ENCODE measurements around the gene CERS4. TPM values are rescaled to one million over a fixed set of nuclear protein-coding genes. Genes with fewer than 3 reads are reported as not detected.
"Not testable (repeated sequence)": the region's sequence is repeated elsewhere in the genome, so short reads cannot be mapped to it uniquely, and the experiment has no call there.

Gene CERS4
- total RNA-seq, 1 donor from 2014 or later, result 81.5 TPM

GRCh38 chr19:8220481-8220880 is 11.3 kb downstream of the CERS4 start:
- Histone ChIP-seq H3K4me3 (no peak overlapping the region), H3K36me3 (no peaks in the 10 kb centered on the region), H3K4me1 (peaks cover 24% of the 10 kb centered on the region), H3K27ac (no peak overlapping the region), H3K9me3 (no peaks in the 10 kb centered on the region), H3K27me3 (no peaks in the 10 kb centered on the region)
- intact Hi-C loops (cut with DNase I), result no loop called here
- TF ChIP-seq POLR2A (IDR thresholded peaks at IDR 0.05) (no peak), POLR2AphosphoS5 (IDR thresholded peaks at IDR 0.05; ENCODE audit: insufficient read depth in 1 of 2, low read depth in 1 of 2) (no peak), CTCF (IDR thresholded peaks at IDR 0.05) (no peak)
- no peak for DNase-seq (ENCODE audit: extremely low spot score in 2 of 2)

GRCh38 chr19:8221161-8221560 is 12.0 kb downstream of the CERS4 start:
- DNase-seq (ENCODE audit: extremely low spot score in 2 of 2), result no peak
- H3K4me3 ChIP-seq, result no peak overlapping the region
- intact Hi-C loops (cut with DNase I), result no loop called here
- TF ChIP-seq POLR2AphosphoS5 (IDR thresholded peaks at IDR 0.05; ENCODE audit: insufficient read depth in 1 of 2, low read depth in 1 of 2), result no peak
- TF ChIP-seq CTCF (IDR thresholded peaks at IDR 0.05), result no peak
- TF ChIP-seq POLR2A (IDR thresholded peaks at IDR 0.05), result no peak
- H3K4me1 ChIP-seq, result peaks cover 24% of the 10 kb centered on the region
- no peaks in the 10 kb centered on the region for H3K9me3 ChIP-seq
- H3K27me3 ChIP-seq, result no peaks in the 10 kb centered on the region
- H3K36me3 ChIP-seq, result no peaks in the 10 kb centered on the region
- no peak overlapping the region for H3K27ac ChIP-seq

GRCh38 chr19:8223442-8223841 is 14.3 kb downstream of the CERS4 start:
- H3K9me3 ChIP-seq; H3K4me3 ChIP-seq; H3K27me3 ChIP-seq; intact Hi-C loops (cut with DNase I); H3K27ac ChIP-seq; H3K36me3 ChIP-seq; DNase-seq (ENCODE audit: extremely low spot score in 2 of 2): not testable (repeated sequence)
- TF ChIP-seq POLR2AphosphoS5 (IDR thresholded peaks at IDR 0.05; ENCODE audit: insufficient read depth in 1 of 2, low read depth in 1 of 2), result peak in 1 of 2 donors; percentile 12
- peaks cover 24% of the 10 kb centered on the region for H3K4me1 ChIP-seq

GRCh38 chr19:8224394-8225145 is 15.4 kb downstream of the CERS4 start:
- H3K27me3 ChIP-seq, result no peaks in the 10 kb centered on the region
- no peak overlapping the region for H3K4me3 ChIP-seq
- peaks cover 24% of the 10 kb centered on the region for H3K4me1 ChIP-seq
- H3K9me3 ChIP-seq, result no peaks in the 10 kb centered on the region
- no peak for DNase-seq (ENCODE audit: extremely low spot score in 2 of 2)
- intact Hi-C loops (cut with DNase I), result no loop called here
- no peaks in the 10 kb centered on the region for H3K36me3 ChIP-seq
- TF ChIP-seq CTCF (IDR thresholded peaks at IDR 0.05), result no peak
- TF ChIP-seq POLR2A (IDR thresholded peaks at IDR 0.05), result no peak
- TF ChIP-seq POLR2AphosphoS5 (IDR thresholded peaks at IDR 0.05; ENCODE audit: insufficient read depth in 1 of 2, low read depth in 1 of 2), result no peak
- H3K27ac ChIP-seq, result peak overlapping the region; percentile 29

- intact Hi-C loops (cut with DNase I), result no loop called here
- Histone ChIP-seq H3K27me3 (no peaks in the 10 kb centered on the region), H3K4me1 (no peaks in the 10 kb centered on the region), H3K9me3 (peaks cover 9% of the 10 kb centered on the region), H3K4me3 (no peak overlapping the region), H3K36me3 (peaks cover 0 to 5% of the 10 kb centered on the region in 2 donors), H3K27ac (no peak overlapping the region)
- TF ChIP-seq POLR2AphosphoS5 (IDR thresholded peaks at IDR 0.05; ENCODE audit: insufficient read depth in 1 of 2, low read depth in 1 of 2) (no peak), CTCF (IDR thresholded peaks at IDR 0.05) (no peak), POLR2A (IDR thresholded peaks at IDR 0.05) (no peak)
- DNase-seq (ENCODE audit: extremely low spot score in 2 of 2), result no peak
These were observed 22.0 kb downstream of the CERS4 start for GRCh38 chr19:8231073-8231604.

Data from vagina (tissue), 2 donors.